WI38 (cell line): ENCODE measurements around the gene KDM2A.
A peak's percentile ranks its signal among the peaks of the same experiment; 100 is the strongest.

Experiments
- H3K4me3 ChIP-seq: 2 replicates; pipeline ENCODE4 v1.5.1; 2011; ENCODE audit warnings: low read depth, mild to moderate bottlenecking, control low read depth, low read length
- TF ChIP-seq, protein P1 (sequence below): IDR thresholded peaks from 2 replicates; pipeline ENCODE4 v1.5.1; 2012; ENCODE audit warnings: low read depth, mild to moderate bottlenecking, control low read depth, low read length

The KDM2A gene

DNA sequence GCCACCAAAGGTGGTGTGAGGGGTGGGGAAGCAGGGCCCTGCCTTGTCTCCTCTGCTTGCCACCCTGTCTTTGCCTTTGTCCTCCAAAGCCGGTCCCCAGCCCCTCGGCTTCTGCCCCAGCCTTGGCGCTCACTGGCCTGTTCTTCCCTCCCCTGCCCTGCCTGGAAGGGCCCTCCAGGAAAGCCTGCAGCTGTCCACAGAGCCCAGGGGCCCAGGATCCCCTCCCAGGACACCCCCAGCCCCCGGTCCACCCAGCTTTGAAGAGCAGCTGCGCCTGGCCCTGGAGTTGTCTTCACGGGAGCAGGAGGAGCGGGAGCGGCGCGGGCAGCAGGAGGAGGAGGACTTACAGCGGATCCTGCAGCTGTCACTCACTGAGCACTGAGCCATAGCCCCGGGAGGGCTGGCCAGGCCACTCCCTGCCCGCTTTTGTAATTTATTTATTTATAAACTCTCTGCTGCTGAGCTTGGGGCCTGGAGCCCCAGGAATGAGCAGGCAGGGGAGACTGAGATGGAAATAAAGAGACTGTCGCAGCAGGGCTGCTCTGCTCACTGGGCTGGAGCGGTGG lies 183.0 kb downstream of the KDM2A start:
- TF ChIP-seq, protein P1, sequence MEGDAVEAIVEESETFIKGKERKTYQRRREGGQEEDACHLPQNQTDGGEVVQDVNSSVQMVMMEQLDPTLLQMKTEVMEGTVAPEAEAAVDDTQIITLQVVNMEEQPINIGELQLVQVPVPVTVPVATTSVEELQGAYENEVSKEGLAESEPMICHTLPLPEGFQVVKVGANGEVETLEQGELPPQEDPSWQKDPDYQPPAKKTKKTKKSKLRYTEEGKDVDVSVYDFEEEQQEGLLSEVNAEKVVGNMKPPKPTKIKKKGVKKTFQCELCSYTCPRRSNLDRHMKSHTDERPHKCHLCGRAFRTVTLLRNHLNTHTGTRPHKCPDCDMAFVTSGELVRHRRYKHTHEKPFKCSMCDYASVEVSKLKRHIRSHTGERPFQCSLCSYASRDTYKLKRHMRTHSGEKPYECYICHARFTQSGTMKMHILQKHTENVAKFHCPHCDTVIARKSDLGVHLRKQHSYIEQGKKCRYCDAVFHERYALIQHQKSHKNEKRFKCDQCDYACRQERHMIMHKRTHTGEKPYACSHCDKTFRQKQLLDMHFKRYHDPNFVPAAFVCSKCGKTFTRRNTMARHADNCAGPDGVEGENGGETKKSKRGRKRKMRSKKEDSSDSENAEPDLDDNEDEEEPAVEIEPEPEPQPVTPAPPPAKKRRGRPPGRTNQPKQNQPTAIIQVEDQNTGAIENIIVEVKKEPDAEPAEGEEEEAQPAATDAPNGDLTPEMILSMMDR = no peak
- H3K4me3 ChIP-seq = no peak overlapping the region

DNA sequence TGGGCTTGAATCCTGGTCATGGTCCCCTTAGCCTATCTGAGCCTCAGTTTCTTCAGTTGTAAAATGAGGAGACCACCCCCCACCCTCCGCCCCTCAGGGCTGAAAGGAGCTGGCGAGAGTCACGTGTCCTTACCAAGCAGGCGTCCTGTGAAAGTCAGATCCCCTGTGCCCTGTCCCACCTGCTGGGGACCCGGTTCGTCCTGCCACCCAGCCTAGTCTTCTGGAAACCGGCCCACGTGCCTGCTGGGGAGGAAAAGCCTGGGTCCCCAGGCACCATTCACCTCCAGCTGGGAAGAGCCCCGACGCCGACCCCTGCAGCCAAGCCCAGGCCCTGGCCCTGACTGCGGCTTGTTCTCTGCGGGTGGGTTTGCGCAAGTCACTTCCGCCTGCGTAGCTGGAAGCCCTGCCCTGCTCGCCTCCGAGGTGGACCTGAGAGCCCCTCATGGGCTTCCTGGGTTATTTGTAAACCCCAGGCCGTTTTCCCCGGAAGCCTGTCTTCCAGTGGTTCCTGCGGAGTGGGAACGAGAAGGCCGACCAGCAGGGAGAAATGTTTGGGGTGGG lies 183.6 kb downstream of the KDM2A start:
- H3K4me3 ChIP-seq = peak overlapping the region; percentile 74
- TF ChIP-seq, protein P1 = no peak

DNA sequence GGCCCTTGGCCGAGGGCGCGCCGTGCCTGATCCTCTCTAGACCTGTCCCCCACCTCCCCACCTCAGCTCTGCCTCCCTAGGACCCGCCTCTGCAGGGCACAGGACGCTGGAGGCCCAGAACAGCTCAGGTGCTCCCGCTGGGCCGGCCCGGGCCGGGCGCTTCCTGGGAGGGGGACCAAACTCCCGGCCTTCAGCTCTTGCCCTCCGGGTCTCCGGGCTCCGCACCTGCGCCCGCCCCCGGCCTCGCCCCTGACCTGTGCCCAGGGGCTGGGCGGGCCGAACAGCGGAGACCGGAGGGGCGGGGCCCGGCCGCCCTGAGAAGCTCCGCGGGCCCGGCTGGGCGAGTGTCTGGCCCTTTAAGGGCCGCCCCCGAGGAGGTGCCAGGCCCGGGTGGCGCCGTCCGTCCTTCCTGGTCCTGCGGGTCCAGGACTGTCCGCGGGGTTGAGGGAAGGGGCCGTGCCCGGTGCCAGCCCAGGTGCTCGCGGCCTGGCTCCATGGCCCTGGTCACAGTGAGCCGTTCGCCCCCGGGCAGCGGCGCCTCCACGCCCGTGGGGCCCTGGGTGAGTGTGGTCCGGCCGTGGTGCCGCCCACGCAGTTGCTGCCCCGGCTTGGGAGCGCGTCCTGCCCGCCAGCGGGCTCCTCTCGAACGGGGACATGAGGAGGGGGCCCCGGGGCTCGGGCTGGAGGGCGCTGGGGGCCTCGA lies 184.2 kb downstream of the KDM2A start, which contains the start of gene SSH3:
SSH3 (plus strand) TSS at position 399 of the 703 bp plus-strand sequence; CDS start at position 495, 96 bp downstream.
- H3K4me3 ChIP-seq = peak within 1 kb of the TSS; percentile 74
- TF ChIP-seq, protein P1 = no peak

DNA sequence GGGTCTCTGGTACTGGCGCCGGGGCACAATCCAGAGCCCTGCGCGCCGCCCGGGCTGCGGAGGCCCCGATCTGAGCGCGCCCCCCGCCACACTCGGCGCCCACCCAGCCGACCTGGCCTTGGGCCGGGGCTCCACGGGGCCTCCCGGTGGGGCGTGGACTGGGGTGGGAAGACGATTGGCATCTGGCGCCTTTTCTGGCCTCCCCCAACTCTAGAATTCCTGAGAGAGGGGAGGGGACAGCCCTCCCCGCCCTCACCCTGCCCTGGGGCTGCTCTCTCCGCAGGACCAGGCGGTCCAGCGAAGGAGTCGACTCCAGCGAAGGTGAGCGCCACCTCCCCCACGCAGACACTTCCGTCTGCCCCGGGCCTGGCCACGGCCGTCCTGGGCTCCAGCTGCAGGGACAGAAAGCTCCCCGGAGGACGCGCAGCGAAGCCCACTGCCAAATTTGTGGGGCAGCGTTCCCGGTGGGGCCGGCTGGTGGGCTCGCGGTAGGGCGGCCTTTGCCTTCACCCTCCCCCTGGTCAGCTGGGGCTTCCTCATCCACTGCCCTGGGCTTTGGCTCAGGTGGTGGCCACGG lies 184.9 kb downstream of the KDM2A start:
- TF ChIP-seq, protein P1 = no peak
- peak overlapping the region; percentile 74 for H3K4me3 ChIP-seq

DNA sequence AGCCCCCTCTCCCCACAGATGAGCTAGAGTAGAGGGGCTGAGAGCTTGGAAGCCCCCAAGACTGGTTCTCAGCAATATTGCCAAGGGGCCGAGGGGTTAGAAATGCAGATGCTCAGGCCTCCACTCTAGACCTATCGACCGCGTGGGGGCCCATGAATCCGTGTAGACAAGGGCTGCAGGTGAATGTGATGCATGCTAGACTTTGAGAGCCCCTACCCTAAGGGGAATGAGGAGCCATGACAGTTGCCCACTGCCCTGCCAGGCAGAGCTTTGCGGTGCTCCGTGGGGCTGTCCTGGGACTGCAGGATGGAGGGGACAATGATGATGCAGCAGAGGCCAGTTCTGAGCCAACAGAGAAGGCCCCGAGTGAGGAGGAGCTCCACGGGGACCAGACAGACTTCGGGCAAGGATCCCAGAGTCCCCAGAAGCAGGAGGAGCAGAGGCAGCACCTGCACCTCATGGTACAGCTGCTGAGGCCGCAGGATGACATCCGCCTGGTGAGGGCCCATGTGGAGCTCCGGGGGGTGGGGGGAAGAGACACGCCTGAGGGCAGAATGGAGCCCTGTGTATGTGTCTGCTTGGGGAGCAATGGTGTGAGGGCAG lies 185.5 kb downstream of the KDM2A start:
- H3K4me3 ChIP-seq = peak overlapping the region; percentile 74
- TF ChIP-seq, protein P1 = no peak

DNA sequence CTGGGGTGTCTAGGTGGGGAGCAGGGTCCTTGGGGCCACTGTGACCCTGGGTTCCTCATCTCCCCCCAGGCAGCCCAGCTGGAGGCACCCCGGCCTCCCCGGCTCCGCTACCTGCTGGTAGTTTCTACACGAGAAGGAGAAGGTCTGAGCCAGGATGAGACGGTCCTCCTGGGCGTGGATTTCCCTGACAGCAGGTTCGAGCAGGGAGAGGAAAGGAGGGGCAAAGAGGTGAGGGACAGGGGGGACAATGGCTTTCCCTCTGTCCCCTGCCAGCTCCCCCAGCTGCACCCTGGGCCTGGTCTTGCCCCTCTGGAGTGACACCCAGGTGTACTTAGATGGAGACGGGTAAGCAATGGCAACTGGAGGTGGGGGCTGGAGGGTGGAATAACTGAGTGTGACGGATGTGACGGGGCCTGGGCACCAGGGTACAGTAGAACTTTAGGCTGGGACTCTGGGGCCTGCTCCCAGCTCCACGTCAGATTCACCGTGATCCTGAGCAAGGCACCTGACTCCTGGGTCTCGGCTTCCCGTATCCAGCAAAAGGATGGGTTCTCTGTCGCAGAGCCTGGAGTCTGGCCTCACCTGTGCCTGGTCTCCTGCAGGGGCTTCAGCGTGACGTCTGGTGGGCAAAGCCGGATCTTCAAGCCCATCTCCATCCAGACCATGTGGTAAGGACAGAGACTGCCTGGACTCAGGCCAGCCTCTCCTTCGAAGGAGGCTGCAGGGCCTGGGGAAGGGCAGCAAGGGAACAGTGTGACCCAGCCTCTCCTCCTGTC lies 187.9 kb downstream of the KDM2A start:
- TF ChIP-seq, protein P1 = no peak

More for the DNA sequence above, 187.9 kb downstream of the KDM2A start:
- H3K4me3 ChIP-seq = no peak overlapping the region
